Kidney glomerular epithelial cell (primary cell): Measurements from ENCODE around the gene MESP1.

Source experiments
- DNase-seq: peaks from one replicate; lab custom pipeline; 2025; lab: John Stamatoyannopoulos, UW

MESP1 gene

GRCh38 chr15:89714775-89715174 is 36.3 kb downstream of the MESP1 start:
- no peak for DNase-seq

- no peak for DNase-seq
These were observed 43.5 kb downstream of the MESP1 start for GRCh38 chr15:89707577-89707976.

- no peak for DNase-seq
These were observed 46.6 kb downstream of the MESP1 start for GRCh38 chr15:89704411-89704810.
